Effector CD8-positive, alpha-beta T cell (primary cell): ENCODE data around the gene MRPL28.
"Not testable (repeated sequence)": the region's sequence is repeated elsewhere in the genome, so short reads cannot be mapped to it uniquely, and the experiment has no call there.

ENCODE experiments used
- DNase-seq: peaks from one replicate; lab custom pipeline; 2025; lab: John Stamatoyannopoulos, UW

The MRPL28 gene

DNA sequence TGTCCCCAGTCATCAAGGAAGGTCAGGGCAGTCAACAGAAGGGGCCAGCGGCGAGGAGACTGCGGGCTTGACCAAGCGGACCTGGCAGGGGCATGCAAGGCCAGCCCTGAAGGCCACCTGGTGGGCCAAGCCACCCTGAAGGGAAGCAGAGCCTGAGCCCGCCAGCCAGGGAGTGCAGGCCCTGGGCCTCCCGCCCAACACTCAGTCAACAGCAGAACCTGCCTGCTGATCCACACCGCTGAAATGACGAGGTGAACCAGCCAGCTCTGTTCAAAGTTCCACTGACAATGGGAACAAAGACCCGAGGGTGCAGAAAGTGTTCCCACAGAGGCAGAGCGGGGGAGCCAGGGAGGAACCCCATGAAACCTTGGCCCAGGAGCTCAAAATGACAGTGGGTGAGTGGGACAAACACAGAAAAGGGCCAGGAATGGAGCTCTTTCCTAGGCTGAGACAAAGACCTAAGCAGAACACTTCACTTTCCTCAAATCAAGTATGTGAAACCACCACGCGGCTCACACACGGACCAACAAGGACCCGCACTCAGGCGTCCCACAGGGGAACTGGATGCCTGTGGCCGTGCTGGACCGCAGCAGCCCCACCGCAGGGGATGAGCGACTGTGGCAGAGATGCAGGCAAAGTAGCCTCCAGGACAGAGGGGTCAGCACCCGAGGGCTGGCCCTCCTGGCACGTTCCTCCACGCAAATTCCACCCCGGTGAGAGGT is 29.8 kb downstream of the MRPL28 start:
- no peak for DNase-seq

DNA sequence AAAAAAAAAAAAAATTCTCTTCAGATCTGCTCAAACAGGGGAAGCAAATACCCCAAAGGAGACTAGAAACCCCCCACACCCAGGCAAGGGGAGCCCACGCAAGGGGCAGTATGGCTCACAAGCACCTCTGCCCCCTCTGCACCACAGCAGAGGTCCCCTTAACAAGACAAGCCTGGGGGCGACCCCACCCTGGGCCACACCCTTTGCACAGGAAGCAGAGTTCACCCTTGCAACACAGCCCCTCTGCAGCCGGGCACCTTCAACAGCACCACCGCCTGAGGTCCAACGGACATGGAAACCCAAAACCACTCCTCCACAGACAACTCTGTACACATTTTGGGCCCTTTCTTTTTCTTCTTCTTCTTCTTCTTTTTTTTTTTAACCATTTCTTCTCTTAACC is 30.7 kb downstream of the MRPL28 start:
- no peak for DNase-seq

DNA sequence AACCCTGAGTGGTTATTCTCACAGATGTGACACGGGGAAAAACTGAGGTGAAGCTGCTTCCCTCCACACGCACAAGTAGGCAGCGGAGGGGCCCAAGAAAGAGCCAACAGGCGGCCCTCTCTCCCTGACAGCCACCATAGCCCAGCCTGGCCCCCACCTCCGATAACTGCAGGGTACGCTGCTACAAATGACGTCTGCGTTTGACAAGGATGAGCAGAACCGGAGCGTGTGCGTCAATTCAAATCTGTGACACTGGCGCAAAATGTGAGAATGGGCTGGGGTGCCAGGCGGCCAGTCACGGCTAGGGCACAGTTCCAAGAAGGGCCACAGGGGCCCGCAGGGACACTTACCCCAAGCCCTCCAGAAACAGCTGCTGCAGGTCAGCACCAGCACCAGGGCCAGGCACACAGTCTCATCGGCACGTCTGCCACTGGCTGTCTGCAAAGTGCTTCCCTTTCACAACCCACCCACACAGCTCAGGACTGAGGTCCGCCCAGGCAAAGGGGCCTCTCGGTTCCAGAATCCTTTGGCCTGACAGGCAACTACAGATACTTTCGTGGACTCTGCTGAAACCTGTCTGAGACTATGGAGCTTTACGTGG is 32.3 kb downstream of the MRPL28 start:
- no peak for DNase-seq

DNA sequence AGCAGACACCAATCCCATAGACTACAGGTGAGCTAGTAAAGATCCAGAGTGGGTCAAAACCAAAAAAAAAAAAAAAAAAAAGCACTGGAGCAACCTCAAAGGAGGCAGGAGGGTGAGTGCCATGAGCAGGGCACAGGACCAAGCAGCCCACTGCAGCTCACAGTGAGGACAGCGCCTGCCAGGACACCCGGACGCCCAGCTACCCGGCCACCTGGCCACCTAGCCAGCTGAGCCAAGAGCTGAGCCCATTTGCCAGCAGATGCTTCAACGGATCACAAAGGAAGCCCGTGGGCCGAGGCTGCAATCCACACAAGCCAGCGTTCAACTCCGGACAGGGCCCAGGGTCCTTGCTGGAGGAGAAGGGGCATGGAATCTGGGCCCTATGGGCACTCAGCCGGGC is 32.9 kb downstream of the MRPL28 start:
- DNase-seq: no peak

DNA sequence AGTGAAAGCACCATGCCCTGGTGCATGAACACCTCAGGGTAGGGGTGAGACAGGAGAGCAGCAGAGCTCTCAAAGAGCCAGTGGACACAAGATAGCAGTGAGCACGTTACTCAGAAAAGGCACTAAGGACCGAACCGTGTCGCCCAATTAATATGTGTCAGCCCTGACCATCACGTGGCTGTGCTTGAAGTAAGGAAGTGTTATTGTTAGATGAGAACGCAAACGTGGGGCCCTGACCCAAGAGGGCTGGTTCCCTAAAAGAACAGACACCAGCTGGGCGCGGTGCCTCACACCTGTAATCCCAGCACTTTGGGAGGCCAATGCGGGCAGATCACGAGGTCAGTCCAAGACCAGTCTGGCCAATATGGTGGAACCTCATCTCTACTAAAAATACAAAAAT is 34.1 kb downstream of the MRPL28 start:
- DNase-seq: no peak

DNA sequence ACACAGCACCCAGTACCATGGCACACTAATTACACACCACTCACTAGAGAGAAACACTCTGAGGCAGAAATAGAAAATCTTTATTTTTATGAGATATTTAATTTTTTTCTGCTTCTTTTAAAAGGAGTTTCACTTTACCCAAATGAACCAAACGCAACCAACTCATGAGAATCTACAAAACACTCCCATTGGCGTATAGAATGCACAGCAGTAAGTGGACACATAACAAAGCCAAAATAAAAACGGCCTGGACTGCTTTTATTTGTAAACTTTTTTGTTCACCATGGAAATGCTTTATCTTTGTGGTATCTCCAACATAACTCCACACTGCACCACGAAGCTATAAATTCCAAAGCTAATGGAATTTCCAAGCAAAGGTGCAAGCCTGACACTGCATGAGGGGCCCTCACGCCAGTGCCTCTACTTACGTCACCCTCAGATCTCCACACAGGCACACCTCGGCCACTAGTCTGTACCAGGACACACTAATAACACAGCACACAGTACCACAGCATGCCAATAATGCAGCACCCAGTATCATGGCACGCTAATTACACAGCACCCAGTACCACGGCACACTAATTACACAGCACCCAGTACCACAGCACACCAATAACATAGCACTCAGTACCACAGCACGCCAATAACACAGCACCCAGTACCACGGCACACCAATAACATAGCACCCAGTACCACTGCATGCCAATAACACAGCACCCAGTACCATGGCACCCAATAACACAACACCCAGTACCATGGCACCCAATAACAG is 35.3 kb downstream of the MRPL28 start:
- not testable (repeated sequence) for DNase-seq

DNA sequence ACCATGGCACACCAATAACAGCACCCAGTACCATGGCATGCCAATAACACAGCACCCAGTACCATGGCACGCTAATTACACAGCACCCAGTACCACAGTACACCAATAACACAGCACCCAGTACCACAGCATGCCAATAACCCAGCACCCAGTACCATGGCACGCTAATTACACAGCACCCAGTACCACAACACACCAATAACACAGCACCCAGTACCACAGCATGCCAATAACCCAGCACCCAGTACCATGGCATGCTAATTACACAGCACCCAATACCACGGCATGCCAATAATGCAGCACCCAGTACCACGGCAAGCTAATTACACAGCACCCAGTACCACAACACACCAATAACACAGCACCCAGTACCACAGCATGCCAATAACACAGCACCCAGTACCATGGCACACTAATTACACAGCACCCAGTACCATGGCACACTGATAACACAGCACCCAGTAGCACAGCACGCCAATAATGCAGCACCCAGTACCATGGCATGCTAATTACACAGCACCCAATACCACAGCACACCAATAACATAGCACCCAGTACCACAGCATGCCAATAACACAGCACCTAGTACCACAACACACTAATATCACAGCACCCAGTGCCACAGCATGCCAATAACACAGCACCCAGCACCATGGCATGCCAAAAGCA is 36.0 kb downstream of the MRPL28 start:
- DNase-seq: not testable (repeated sequence)

DNA sequence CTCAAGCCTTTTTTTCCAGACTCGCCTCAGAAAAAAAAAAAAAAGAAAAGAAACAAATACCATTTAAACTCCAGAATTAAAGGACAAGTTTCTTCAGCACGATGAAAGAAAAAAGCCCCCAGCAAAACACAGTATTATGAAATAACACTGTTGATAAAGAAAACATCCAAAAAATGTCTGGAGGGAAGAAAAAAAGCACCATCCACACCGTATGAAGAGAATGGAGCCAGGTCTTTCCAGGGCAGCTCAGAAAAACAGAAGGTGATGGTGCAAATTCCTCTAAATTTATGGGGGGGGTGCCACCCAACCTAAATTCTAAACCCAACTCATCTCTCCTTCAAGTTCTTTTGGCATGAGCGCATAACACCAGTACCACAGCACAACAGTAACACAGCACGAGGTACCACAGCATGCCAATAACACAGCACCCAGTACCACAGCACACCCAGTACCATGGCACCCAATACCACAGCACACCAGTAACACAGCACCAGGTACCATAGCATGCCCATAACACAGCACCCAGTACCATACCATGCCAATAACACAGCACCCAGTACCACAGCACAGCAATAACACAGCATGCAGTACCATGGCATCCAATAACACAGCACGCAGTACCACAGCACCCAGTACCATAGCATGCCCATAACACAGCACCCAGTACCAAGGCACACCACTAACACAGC is 36.8 kb downstream of the MRPL28 start:
- no peak for DNase-seq

DNA sequence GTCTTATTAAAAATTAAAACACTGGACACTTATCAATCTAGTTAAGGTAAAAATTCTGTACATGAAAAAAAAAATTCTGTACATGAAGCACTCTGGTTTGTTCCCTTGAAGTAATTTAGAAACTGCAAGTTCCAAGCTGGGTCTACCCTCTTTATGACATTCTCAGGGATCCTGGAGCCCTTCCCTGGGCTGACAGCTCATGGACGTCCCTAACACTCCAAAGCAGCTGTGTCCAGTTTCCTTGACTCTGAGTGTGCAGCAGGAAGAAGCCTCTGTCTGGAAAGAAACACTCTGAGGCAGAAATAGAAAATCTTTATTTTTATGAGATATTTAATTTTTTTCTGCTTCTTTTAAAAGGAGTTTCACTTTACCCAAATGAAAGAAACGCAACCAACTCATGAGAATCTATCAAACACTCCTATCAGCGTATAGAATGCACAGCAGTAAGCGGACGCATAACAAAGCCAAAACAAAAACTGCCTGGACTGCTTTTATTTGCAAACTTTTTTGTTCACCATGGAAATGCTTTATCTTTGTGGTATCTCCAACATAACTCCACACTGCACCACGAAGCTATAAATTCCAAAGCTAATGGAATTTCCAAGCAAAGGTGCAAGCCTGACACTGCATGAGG is 39.0 kb downstream of the MRPL28 start:
- not testable (repeated sequence) for DNase-seq

DNA sequence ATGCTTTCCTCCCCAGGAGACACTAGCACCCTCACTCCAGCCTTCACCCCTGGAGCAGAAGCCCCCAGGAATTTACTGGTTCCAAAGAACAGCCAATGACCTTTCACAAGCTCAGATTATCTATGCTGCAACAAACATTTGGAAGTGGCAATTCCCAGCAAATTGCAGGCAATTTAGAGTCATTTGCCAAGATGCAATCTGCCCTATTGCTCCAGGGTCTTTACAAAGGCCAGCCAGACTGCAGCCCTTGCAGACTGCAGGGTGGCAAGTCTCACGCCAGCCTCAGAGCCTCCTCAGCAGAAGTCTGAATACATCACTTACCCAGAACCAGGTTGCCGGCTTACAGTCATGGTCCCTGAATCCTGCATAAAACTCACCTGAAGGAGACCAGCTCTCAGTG is 39.6 kb downstream of the MRPL28 start:
- no peak for DNase-seq

DNA sequence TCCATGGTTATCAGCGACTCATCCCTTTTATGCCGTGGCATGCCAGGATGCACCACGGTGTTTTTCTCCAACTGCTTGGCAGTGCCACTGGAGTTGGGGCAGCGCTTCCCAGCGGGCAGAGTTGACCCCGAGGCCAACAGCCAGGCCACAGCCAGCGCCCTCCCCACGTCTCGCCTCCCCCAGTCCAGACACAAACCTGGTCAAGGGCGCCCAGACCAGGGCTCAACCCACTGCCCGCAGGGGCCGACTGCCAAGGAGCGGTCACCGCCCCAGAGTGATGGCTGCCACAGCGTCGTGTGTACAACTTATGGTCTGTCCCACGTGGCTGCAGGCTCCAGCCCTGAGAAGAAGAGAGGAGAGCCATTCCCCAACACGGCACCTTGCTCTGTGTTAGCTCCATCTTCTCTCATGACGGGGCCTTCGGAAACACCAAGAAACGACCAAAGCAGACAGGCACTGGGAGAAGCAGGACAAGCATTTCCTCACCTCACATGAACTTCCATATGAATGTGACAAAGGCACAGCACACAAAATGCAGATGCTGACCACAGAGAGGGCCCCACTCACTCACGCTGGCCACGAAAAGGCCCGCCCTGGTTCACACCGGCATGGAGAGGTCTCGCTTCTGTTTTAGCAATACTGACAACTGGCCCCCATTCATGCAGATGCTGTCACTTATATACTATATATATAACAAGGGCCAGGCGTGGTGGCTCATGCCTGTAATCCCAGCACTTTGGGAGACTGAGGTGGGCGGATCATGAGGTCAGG is 44.8 kb downstream of the MRPL28 start:
- no peak for DNase-seq

DNA sequence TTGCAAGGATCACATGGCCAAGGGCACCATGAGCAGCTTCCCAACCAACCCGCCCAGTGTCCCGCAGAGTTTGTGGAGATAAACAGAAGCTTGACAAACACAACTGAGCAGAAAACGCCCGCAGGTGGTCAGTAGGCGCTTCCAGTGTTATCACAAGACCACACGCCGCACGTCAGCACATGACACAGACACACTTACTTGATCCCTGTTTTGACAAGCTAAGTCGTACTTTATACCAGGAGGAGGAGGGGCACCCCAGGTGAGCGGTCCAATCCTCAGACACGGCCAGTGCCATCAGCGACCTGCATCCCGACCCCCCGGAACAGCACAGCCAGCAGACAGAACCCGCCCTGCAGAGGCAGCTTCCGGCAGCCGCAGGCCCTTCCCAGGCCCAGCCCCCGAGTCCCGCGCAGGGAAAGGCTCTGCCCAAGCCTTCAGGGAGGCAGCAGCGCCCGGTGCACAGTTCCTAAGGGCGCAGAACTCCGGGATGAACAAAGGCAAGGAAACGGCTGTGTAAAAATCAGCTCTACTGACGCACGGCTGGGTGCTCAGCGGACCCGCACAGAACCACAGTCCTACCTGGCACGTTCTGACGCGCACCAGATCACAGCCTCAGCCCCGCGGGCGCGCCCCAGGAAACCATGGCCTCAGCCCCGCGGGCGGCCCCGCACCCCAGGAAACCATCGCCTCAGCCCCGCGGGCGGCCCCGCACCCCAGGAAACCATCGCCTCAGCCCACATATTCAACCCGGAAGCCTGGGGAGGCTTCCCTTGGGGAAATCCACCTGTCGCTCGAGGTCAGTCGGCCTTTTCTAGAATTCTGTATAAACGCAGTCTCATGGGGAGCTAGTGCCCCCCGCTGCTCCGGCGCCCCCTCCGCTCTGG is 45.6 kb downstream of the MRPL28 start:
- peak; percentile 59 for DNase-seq

DNA sequence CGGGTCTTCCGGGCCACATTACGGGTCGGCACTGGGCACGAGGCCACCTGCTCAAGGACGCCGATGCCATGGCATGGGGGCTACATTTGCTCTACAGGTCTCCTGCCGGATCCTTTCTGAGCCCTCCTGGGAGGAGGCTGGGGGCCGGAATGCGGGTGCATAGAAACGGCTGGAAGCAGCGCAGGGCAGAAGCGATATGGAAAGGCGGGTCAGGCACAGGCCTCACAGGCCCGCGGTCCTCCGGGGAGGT is 46.2 kb downstream of the MRPL28 start:
- DNase-seq: no peak

DNA sequence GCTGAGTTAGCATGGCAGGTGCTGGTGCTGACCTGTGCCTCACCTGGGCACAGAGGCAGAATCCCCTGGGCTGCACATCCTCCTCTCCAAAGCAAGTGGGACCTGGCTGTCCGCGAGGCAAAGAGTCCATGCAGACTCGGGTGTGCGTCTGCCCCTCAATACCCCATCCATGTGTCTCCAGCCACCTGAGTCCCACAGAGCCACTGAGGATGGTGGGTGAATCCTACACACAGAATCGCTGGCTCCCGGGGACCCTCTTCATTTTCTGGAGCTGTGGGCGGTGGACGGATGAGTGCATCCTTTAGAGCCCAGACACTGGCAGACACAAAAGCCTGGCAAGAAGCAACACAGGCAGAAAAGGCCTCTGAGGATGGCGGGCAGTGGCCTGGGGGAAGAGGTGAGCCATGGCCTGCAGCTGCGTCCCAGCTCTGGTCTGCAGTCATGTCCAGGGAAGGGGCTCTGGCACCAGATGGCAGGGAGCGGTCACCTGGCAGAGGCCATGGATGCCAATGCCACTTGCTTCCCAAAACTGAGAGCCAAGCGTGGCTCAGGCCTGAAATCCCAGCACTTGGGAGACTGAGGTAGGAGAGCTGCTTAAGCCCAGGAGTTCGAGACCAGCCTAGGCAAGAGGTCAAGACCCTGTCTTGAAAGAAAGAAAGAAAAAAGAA is 47.7 kb downstream of the MRPL28 start:
- no peak for DNase-seq

DNA sequence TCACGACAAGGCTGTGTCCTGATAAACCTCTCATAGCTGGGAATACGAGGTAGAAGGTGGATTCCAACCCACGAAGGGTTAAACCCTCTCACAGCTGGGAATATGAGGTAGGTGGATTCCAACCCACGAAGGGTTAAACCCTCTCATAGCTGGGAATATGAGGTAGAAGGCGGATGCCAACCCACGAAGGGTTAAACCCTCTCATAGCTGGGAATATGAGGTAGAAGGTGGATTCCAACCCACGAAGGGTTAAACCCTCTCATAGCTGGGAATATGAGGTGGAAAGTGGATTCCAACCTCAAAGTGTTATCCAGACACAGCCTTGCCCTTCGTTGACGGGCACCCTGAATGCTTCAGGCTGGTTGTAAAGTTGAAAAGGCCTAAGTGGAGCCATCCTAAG is 48.8 kb downstream of the MRPL28 start:
- no peak for DNase-seq

DNA sequence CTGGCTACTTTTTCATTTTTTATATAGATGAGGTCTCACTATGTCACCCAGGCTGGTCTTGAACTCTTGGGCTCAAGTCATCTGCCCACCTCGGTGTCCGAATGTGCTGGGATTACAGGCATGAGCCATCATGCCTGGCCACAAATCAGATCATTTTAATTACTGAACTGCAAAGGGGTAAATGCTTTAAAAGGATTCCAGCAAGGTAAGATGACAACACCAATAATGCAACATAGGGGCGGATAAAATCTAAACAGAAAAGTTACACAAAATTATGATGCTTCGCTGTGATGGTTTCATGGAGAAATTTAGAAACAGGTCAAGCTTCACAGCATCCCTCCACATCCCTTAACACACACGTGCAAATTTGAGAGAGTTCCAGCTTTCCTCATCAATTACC is 50.1 kb downstream of the MRPL28 start:
- DNase-seq: no peak

DNA sequence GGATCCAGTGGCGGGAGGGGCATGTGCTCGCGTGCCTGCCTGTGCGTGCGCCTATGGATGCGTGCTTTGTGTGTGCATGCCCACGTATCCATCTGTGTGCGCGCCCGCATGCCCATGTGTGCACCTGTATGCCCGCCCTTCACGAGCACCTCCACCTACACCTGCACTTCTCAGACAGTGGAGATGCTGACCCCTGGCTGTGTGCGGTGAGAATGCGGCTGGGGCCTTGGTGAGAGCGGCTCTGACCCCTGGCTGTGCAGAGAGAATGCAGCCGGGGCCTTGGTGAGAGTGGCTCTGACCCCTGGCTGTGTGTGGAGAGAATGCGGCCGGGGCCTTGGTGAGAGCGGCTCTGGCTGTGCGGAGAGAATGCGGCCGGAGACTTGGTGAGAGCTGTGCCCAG is 51.7 kb downstream of the MRPL28 start:
- no peak for DNase-seq

DNA sequence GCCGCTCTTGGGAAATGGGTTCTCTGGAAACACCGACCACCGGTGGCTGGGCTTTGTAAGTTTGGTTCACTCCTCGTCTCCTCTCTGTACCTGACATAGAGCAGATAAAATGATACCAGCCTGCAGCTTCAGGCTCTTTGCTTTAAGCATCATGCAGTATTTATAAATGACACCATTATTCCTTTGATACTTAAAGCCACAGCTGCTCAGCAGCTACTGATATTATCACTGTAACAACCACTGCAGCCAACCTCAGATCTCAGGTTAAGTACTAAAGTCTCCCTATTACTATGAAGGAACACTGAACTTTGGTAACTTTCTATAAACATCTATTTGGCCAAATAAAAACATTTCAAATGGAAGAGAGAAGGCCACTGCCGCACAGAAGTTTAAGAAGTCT is 52.8 kb downstream of the MRPL28 start:
- DNase-seq: no peak
